Neural cell (in vitro differentiated cells): Measurements from ENCODE around the gene TTC9. TPM values are rescaled to one million over a fixed set of nuclear protein-coding genes. Genes with fewer than 3 reads are reported as not detected.

Experiments used
- H2AFZ ChIP-seq: fragments of 200-600, 300-800 bp; sonication (generic), shearing (Covaris generic); 2 replicates; pipeline ENCODE4 v1.6.0; 2014; ENCODE audit warnings: low read depth, mild to moderate bottlenecking, antibody characterized with exemption, low read length, moderate library complexity
- H3F3A ChIP-seq: fragments of 200-600 bp; shearing (Covaris generic); 2 replicates; pipeline ENCODE4 v1.6.1; 2016; ENCODE audit warnings: mild to moderate bottlenecking, moderate library complexity, mixed read lengths, antibody characterized with exemption, low read length; ENCODE audit not compliant: insufficient read depth, poor library complexity, severe bottlenecking
- H3K27ac ChIP-seq: fragments of 200-600, 300-800 bp; sonication (generic), shearing (Covaris generic); 2 replicates; pipeline ENCODE4 v1.5.1; 2014; ENCODE audit warnings: mild to moderate bottlenecking, low read length, moderate library complexity
- H3K27me3 ChIP-seq: fragments of 300-800, 200-600 bp; sonication (generic), shearing (Covaris generic); 2 replicates; pipeline ENCODE4 v1.6.0; 2014; ENCODE audit warnings: mild to moderate bottlenecking, low read depth, low read length, moderate library complexity; ENCODE audit not compliant: insufficient read depth
- H3K36me3 ChIP-seq: fragments of 300-800, 200-600 bp; sonication (generic), shearing (Covaris generic); 2 replicates; pipeline ENCODE4 v1.5.1; 2014; ENCODE audit warnings: mild to moderate bottlenecking, antibody characterized with exemption, low read length, moderate library complexity; ENCODE audit not compliant: insufficient read depth
- H3K4me2 ChIP-seq: fragments of 300-800, 200-600 bp; sonication (generic), shearing (Covaris generic); 2 replicates; pipeline ENCODE4 v1.6.0; 2014; ENCODE audit warnings: mild to moderate bottlenecking, low read length
- H3K4me3 ChIP-seq: fragments of 300-800, 200-600 bp; sonication (generic), shearing (Covaris generic); 2 replicates; pipeline ENCODE4 v1.5.1; 2014; ENCODE audit warnings: mild to moderate bottlenecking, low read length, moderate library complexity
- H3K79me2 ChIP-seq: fragments of 200-600 bp; shearing (Covaris generic); replicated peaks from 2 replicates; pipeline ENCODE4 v1.6.0; 2014; ENCODE audit warnings: mild to moderate bottlenecking, low read length, moderate library complexity; ENCODE audit not compliant: insufficient read depth
- H3K9ac ChIP-seq: fragments of 300-800, 200-600 bp; sonication (generic), shearing (Covaris generic); 2 replicates; pipeline ENCODE4 v1.6.1; 2016; ENCODE audit warnings: mild to moderate bottlenecking, low read length, mixed read lengths
- H3K9me2 ChIP-seq: fragments of 200-600 bp; shearing (Covaris generic); 2 replicates; pipeline ENCODE4 v1.6.1; 2016; ENCODE audit warnings: mild to moderate bottlenecking, low read length, mixed read lengths; ENCODE audit not compliant: insufficient read depth
- H3K9me3 ChIP-seq: fragments of 200-600, 300-800 bp; sonication (generic), shearing (Covaris generic); 2 replicates; pipeline ENCODE4 v1.6.1; 2016; ENCODE audit warnings: mild to moderate bottlenecking, mixed run types, low read length, moderate library complexity, mixed read lengths
- H4K20me1 ChIP-seq: fragments of 200-600 bp; shearing (Covaris generic); 2 replicates; pipeline ENCODE4 v1.6.1; 2016; ENCODE audit warnings: mild to moderate bottlenecking, mixed run types; ENCODE audit not compliant: insufficient read depth
- CTCF ChIP-seq: fragments of 450-650 bp; IDR thresholded peaks from 2 replicates; pipeline ENCODE4 v1.5.1; 2014; ENCODE audit warnings: antibody characterized with exemption, mild to moderate bottlenecking, moderate library complexity; ENCODE audit not compliant: poor library complexity, severe bottlenecking
- EP300 ChIP-seq: fragments of 450-650 bp; conservative IDR thresholded peaks from 2 replicates; pipeline ENCODE4 v1.6.1; 2014; ENCODE audit warnings: antibody characterized with exemption, mild to moderate bottlenecking, moderate library complexity; ENCODE audit not compliant: poor library complexity, severe bottlenecking
- EZH2 ChIP-seq: fragments of 200-600, 300-800 bp; shearing (Covaris generic), sonication (generic); IDR thresholded peaks from 2 replicates; pipeline ENCODE4 v1.6.1; 2014; ENCODE audit warnings: antibody characterized with exemption, low read length, borderline replicate concordance, mild to moderate bottlenecking; ENCODE audit not compliant: insufficient read depth, poor library complexity, severe bottlenecking
- MXI1 ChIP-seq: fragments of 450-650 bp; conservative IDR thresholded peaks from 2 replicates; pipeline ENCODE4 v1.6.1; 2014; ENCODE audit warnings: antibody characterized with exemption, mild to moderate bottlenecking; ENCODE audit not compliant: poor library complexity, severe bottlenecking
- POLR2AphosphoS5 ChIP-seq: IDR thresholded peaks from 2 replicates; pipeline ENCODE4 v1.6.1; 2012
- RAD21 ChIP-seq: fragments of 450-650 bp; conservative IDR thresholded peaks from 2 replicates; pipeline ENCODE4 v1.6.1; 2014; ENCODE audit warnings: antibody characterized with exemption, mild to moderate bottlenecking, moderate library complexity
- REST ChIP-seq: IDR thresholded peaks from 2 replicates; pipeline ENCODE4 v1.6.1; 2012; ENCODE audit warnings: borderline replicate concordance
- SMC3 ChIP-seq: fragments of 450-650 bp; conservative IDR thresholded peaks from 2 replicates; pipeline ENCODE4 v1.6.1; 2014; ENCODE audit warnings: antibody characterized with exemption, mild to moderate bottlenecking, moderate library complexity; ENCODE audit not compliant: poor library complexity
- TAF1 ChIP-seq: IDR thresholded peaks from 2 replicates; pipeline ENCODE4 v1.6.1; 2012; ENCODE audit warnings: low read depth
- polyA plus RNA-seq: library from polyadenylated mRNA; depleted of rRNA; stranded (reverse); fragments of >200 nt; gene quantifications from 2 replicates; pipeline ENCODE4 v1.2.3, GENCODE V29; 2014

The TTC9 gene
- polyA plus RNA-seq, 1 donor from 2014 or later, result 11.1 TPM

GRCh38 chr14:70651522-70651921 is 9.8 kb downstream of the TTC9 start:
- H3F3A ChIP-seq, result no peaks in the 10 kb centered on the region
- no peaks in the 10 kb centered on the region for H3K9me2 ChIP-seq
- H4K20me1 ChIP-seq, result no peaks in the 10 kb centered on the region
- no peak overlapping the region for H2AFZ ChIP-seq
- H3K27ac ChIP-seq, result no peak overlapping the region
- H3K9ac ChIP-seq, result no peak overlapping the region
- H3K4me2 ChIP-seq, result no peak overlapping the region
- H3K27me3 ChIP-seq, result no peaks in the 10 kb centered on the region
- no peak overlapping the region for H3K4me3 ChIP-seq
- TF ChIP-seq POLR2AphosphoS5 (no peak), EZH2 (no peak), MXI1 (no peak), REST (no peak), RAD21 (no peak), EP300 (no peak)
- peaks cover 4% of the 10 kb centered on the region for H3K36me3 ChIP-seq
- H3K9me3 ChIP-seq, result no peaks in the 10 kb centered on the region
- H3K79me2 ChIP-seq, result peaks cover 40% of the 10 kb centered on the region

GRCh38 chr14:70652871-70653270 is 11.2 kb downstream of the TTC9 start:
- H4K20me1 ChIP-seq, result no peaks in the 10 kb centered on the region
- no peak overlapping the region for H3K4me3 ChIP-seq
- no peak overlapping the region for H3K9ac ChIP-seq
- no peak overlapping the region for H3K4me2 ChIP-seq
- peaks cover 4% of the 10 kb centered on the region for H3K36me3 ChIP-seq
- no peak overlapping the region for H3K27ac ChIP-seq
- H3F3A ChIP-seq, result no peaks in the 10 kb centered on the region
- H2AFZ ChIP-seq, result no peak overlapping the region
- no peaks in the 10 kb centered on the region for H3K27me3 ChIP-seq
- peaks cover 26% of the 10 kb centered on the region for H3K79me2 ChIP-seq
- H3K9me3 ChIP-seq, result no peaks in the 10 kb centered on the region
- TF ChIP-seq POLR2AphosphoS5, result no peak
- TF ChIP-seq CTCF, result no peak
- TF ChIP-seq RAD21, result no peak
- TF ChIP-seq SMC3, result no peak
- no peak for TF ChIP-seq EZH2
- TF ChIP-seq MXI1, result no peak
- no peaks in the 10 kb centered on the region for H3K9me2 ChIP-seq

GRCh38 chr14:70653662-70654061 is 11.9 kb downstream of the TTC9 start:
- Histone ChIP-seq H2AFZ (no peak overlapping the region), H3K79me2 (peaks cover 26% of the 10 kb centered on the region), H4K20me1 (peaks cover 3% of the 10 kb centered on the region), H3F3A (no peaks in the 10 kb centered on the region), H3K36me3 (peaks cover 4% of the 10 kb centered on the region), H3K27me3 (no peaks in the 10 kb centered on the region), H3K9me2 (no peaks in the 10 kb centered on the region), H3K9ac (no peak overlapping the region), H3K9me3 (no peaks in the 10 kb centered on the region), H3K27ac (no peak overlapping the region), H3K4me3 (no peak overlapping the region), H3K4me2 (no peak overlapping the region)
- TF ChIP-seq EZH2 (no peak), RAD21 (no peak), SMC3 (no peak), TAF1 (no peak), MXI1 (no peak)
